Progenitor cell of endocrine pancreas (in vitro differentiated cells): ENCODE measurements around the gene PPP1R37. TPM values are rescaled to one million over a fixed set of nuclear protein-coding genes. Genes with fewer than 3 reads are reported as not detected.

ENCODE experiments used
- DNase-seq: peaks from one replicate; pipeline ENCODE4 v3.0.0; 2021; ENCODE audit warnings: low spot score; ENCODE audit not compliant: unreplicated experiment
- H3K27ac Mint-ChIP-seq: 2 replicates; pipeline ENCODE4 v1.8.0; 2021; ENCODE audit warnings: mild to moderate bottlenecking, moderate library complexity, mixed read lengths
- H3K27me3 Mint-ChIP-seq: 2 replicates; pipeline ENCODE4 v1.8.0; 2021; ENCODE audit warnings: mixed read lengths
- H3K36me3 Mint-ChIP-seq: 2 replicates; pipeline ENCODE4 v1.8.0; 2022; ENCODE audit warnings: mixed read lengths; ENCODE audit not compliant: insufficient read depth
- H3K4me1 Mint-ChIP-seq: 2 replicates; pipeline ENCODE4 v1.8.0; 2021; ENCODE audit warnings: low read depth, mixed read lengths
- H3K4me3 Mint-ChIP-seq: 2 replicates; pipeline ENCODE4 v1.8.0; 2021; ENCODE audit warnings: low read depth, mild to moderate bottlenecking, moderate library complexity, mixed read lengths
- H3K9me3 Mint-ChIP-seq: 2 replicates; pipeline ENCODE4 v1.8.0; 2021; ENCODE audit warnings: low read depth, mixed read lengths
- CTCF ChIP-seq: fragments of 200-600 bp; sonication (generic); IDR thresholded peaks from one replicate; pipeline ENCODE4 v1.5.0; 2021; ENCODE audit warnings: antibody characterized with exemption, mild to moderate bottlenecking; ENCODE audit not compliant: unreplicated experiment
- total RNA-seq: library from RNA; stranded (reverse); gene quantifications from 2 replicates; pipeline ENCODE4 v1.2.1, GENCODE V29; 2021

Gene PPP1R37
- total RNA-seq, 1 donor from 2014 or later, result 45.8 TPM

- no peak for DNase-seq
- Mint-ChIP-seq H3K36me3 (peaks cover 1% of the 10 kb centered on the region), H3K9me3 (no peaks in the 10 kb centered on the region), H3K4me1 (peaks cover 5% of the 10 kb centered on the region), H3K4me3 (no peak overlapping the region), H3K27ac (no peak overlapping the region), H3K27me3 (peaks cover 32% of the 10 kb centered on the region)
- no peak for TF ChIP-seq CTCF
These were observed 59.0 kb downstream of the PPP1R37 start for GRCh38 chr19:45151821-45152503.

- Mint-ChIP-seq H3K36me3 (peaks cover 1% of the 10 kb centered on the region), H3K9me3 (no peaks in the 10 kb centered on the region), H3K27ac (no peak overlapping the region), H3K4me3 (no peak overlapping the region), H3K4me1 (peaks cover 5% of the 10 kb centered on the region), H3K27me3 (peaks cover 36% of the 10 kb centered on the region)
- DNase-seq, result no peak
- peak; percentile 15 for TF ChIP-seq CTCF
These were observed 59.7 kb downstream of the PPP1R37 start for GRCh38 chr19:45152504-45153338.

- H3K9me3 Mint-ChIP-seq, result no peaks in the 10 kb centered on the region
- H3K4me3 Mint-ChIP-seq, result peak overlapping the region; percentile 45
- H3K27ac Mint-ChIP-seq, result peak overlapping the region; percentile 84
- H3K4me1 Mint-ChIP-seq, result peaks cover 5% of the 10 kb centered on the region
- peaks cover 43% of the 10 kb centered on the region for H3K27me3 Mint-ChIP-seq
- no peak for TF ChIP-seq CTCF
- peaks cover 1% of the 10 kb centered on the region for H3K36me3 Mint-ChIP-seq
- DNase-seq, result peak; percentile 48
These were observed 60.5 kb downstream of the PPP1R37 start for GRCh38 chr19:45153339-45154063.

- peaks cover 5% of the 10 kb centered on the region for H3K4me1 Mint-ChIP-seq
These were observed 61.3 kb downstream of the PPP1R37 start for GRCh38 chr19:45154064-45154827.

More at GRCh38 chr19:45154064-45154827, 61.3 kb downstream of the PPP1R37 start:
- no peak for TF ChIP-seq CTCF
- Mint-ChIP-seq H3K4me3 (peak overlapping the region; percentile 45), H3K36me3 (peaks cover 1% of the 10 kb centered on the region), H3K9me3 (no peaks in the 10 kb centered on the region), H3K27me3 (peaks cover 43% of the 10 kb centered on the region), H3K27ac (peak overlapping the region; percentile 84)
- no peak for DNase-seq
